ENCODE results near the gene CLDN16.
A peak's percentile ranks its signal among the peaks of the same experiment; 100 is the strongest.

The CLDN16 gene

GRCh38 chr3:190378240-190378891 lies 9.6 kb upstream of the CLDN16 start:
- DNase-seq = no peak

- no peak for DNase-seq
Observed at GRCh38 chr3:190380184-190380583, 7.8 kb upstream of the CLDN16 start.

GRCh38 chr3:190381441-190381840 lies 6.5 kb upstream of the CLDN16 start:
- DNase-seq = no peak

GRCh38 chr3:190382082-190382481 lies 5.9 kb upstream of the CLDN16 start:
- no peak for DNase-seq

GRCh38 chr3:190384309-190384756 lies 3.6 kb upstream of the CLDN16 start:
- no peak for DNase-seq

GRCh38 chr3:190385731-190386688 lies 2.0 kb upstream of the CLDN16 start:
- DNase-seq = no peak

GRCh38 chr3:190388703-190389102 lies 740 bp downstream of the CLDN16 start:
- no peak for DNase-seq

GRCh38 chr3:190396001-190396400 lies 8.0 kb downstream of the CLDN16 start:
- DNase-seq = no peak

GRCh38 chr3:190397889-190398288 lies 9.9 kb downstream of the CLDN16 start:
- no peak for DNase-seq

GRCh38 chr3:190399677-190400076 lies 11.7 kb downstream of the CLDN16 start:
- DNase-seq = no peak

- DNase-seq = no peak
Observed at GRCh38 chr3:190401963-190402362, 14.0 kb downstream of the CLDN16 start.

- no peak for DNase-seq
Observed at GRCh38 chr3:190404715-190405114, 16.8 kb downstream of the CLDN16 start.

GRCh38 chr3:190414297-190414696 lies 26.3 kb downstream of the CLDN16 start:
- no peak for DNase-seq

- no peak for DNase-seq
Observed at GRCh38 chr3:190424108-190424477, 36.1 kb downstream of the CLDN16 start.

GRCh38 chr3:190424478-190425439 lies 36.8 kb downstream of the CLDN16 start:
- peak; percentile 58 for DNase-seq

- no peak for DNase-seq
Observed at GRCh38 chr3:190425833-190426232, 37.9 kb downstream of the CLDN16 start.

- no peak for DNase-seq
Observed at GRCh38 chr3:190426806-190427507, 39.0 kb downstream of the CLDN16 start.

GRCh38 chr3:190429681-190430080 lies 41.7 kb downstream of the CLDN16 start:
- no peak for DNase-seq

GRCh38 chr3:190430906-190431305 lies 42.9 kb downstream of the CLDN16 start:
- no peak for DNase-seq

GRCh38 chr3:190432216-190432615 lies 44.3 kb downstream of the CLDN16 start:
- DNase-seq = no peak

- no peak for DNase-seq
Observed at GRCh38 chr3:190433626-190434025, 45.7 kb downstream of the CLDN16 start.

- DNase-seq = no peak
Observed at GRCh38 chr3:190435618-190436017, 47.7 kb downstream of the CLDN16 start.

Data from right kidney (tissue), 1 donor.